ENCODE data around the gene RAD51B.

The RAD51B gene

DNA sequence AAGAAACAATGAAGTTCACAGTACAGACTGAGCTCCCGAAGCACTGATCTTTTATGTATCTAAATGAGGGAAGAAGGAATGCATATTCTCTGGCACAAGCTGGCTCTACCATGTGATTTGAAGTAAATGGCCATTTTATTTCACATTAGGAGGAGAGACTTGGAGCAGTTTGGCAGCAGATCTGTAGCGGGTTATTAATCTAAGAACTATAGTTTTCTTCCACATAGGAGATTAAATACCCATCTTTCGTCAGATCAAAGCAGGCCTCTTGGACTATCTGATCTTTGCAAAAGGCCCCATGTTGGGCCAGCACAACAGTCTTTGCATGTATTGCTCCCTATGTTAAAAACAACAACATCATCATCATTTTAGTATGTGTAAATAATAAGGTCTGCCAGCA, 495.5 kb downstream of the RAD51B start:
- DNase-seq: no peak

DNA sequence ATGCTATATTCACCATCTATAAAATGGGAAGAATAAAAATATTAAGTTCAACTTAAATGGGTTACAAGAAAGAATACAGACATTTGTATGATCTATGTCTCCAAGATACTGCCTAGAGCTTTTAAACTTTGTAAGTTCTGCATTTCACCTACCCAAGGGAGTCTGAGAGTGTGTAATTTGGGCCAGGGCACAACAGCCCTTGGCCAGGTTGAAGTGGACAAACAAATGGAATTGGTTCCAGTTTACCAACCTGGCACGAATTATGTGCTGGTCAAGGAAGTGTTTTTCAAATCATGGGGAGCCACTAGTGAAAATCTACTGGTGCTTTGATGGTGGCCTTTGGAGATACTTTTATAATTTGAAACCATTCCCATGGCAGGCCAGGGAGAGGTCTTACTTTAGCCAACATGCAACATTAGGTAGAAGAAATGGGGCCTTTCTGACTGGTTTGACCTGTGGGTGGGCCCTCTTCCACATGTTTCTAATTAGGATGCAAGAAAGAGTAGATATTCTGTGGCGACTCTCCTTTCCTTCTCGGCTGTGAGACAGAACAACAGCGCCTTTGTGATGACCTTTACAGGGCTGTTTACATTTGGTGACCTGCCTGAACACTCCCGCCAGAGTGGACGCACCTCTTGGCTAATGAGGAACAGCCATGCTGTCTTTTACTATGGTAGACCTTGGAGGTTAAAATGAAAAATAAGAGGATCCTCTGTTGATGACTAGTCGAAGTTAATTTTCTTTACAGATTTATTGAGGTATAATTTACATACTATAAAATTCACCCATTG, 496.7 kb downstream of the RAD51B start:
- DNase-seq: no peak

DNA sequence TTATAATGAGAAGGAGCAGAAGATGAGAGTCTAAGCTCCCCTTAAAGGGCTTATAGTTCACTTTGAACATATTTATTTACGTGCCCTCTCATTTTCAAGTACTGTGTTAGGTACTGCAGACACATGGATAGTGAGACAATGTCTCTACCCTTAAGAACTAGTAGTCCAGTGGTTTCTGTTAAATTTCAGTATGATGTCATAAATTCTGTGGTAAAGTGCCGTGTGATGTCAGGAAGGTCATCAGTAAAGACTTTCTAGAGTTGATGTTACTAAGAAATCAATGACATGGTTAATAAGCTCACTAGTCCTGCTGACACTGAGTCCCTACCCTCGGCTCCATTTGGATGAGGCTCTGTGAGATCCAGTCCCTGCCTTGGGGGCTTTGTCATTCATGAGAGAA, 497.7 kb downstream of the RAD51B start:
- DNase-seq: no peak

- DNase-seq: no peak
Observed at GRCh38 chr14:68318828-68319227, 499.2 kb downstream of the RAD51B start.

DNA sequence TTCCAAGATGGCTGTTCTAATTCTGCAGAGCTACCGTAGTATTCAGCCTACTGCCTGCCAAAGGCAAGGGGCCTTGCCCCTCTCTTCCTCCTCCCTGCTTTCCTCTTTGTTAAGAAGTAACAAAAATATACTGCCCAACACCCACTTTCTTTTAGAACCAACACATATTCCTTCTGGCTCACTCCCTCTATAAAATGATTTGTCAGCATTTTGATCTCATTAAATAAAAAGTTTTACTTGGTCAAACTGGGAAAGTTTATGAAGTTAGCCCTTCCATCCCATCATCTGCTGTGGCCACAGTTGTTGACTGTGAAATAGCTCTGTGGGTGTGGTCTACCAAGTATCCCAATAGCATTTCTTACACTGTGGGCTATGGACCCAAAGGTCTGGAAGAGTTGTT, 500.9 kb downstream of the RAD51B start:
- DNase-seq: no peak

- DNase-seq: no peak
Observed at GRCh38 chr14:68322940-68323620, 503.5 kb downstream of the RAD51B start.

GRCh38 chr14:68325267-68325807, 505.8 kb downstream of the RAD51B start:
- no peak for DNase-seq

GRCh38 chr14:68327231-68327630, 507.7 kb downstream of the RAD51B start:
- DNase-seq: no peak

DNA sequence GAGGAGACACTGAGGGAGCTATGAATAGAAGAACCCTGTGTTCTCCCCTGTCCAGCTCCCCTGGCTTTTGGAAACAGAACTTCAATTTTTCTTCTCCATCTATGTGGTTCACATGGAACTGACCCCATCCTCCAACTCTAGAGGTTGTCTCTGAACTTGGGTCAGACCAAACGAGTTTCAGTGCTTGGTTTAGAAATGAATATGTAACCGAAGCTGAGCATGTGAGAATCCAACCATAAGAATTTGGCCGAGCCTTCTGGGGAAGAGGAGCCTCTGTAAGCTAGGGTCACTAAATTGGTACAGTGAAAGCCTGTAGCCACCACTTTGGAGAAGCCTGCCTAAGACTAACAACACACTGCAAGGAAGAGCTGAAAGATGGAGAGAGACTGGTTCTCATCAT, 508.9 kb downstream of the RAD51B start:
- no peak for DNase-seq

GRCh38 chr14:68331426-68331825, 511.8 kb downstream of the RAD51B start:
- DNase-seq: no peak

DNA sequence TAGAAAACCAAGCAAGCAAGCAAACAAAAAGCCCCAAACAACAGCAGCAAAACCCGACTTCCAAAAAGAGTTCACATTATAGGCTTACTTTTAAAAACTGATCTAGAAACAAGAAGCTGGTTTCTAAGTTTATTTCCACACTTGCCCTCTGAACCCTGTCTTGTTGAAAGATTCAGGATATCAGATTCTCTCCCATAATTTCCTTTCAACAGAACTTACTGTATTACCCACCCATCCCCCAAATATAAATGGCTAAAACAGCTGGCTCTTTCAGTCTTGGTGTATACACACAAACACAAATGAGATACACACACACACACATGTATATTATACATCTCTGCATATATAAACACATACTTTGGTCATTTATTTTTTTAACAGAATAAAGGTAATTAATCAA, 512.4 kb downstream of the RAD51B start:
- DNase-seq: no peak

DNA sequence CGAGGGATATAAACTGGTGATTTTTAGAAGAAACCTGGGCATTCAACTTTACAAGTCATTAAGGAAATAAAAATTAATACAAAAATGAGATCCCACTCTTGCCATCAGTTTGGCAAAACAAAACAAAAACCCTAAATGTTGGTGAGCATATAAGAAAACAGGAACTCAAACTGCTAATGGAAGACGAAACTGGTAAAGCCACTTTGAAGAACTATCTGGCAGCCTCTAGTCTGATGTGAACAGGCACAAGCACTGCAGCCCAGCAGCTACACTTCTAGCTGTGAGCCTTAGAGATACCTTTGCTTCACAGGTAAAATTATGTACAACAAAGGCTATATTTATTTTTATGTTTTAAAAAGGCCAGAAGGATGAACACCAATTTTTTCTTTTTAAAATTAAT, 513.7 kb downstream of the RAD51B start:
- DNase-seq: no peak

GRCh38 chr14:68335312-68335711, 515.7 kb downstream of the RAD51B start:
- DNase-seq: no peak

DNA sequence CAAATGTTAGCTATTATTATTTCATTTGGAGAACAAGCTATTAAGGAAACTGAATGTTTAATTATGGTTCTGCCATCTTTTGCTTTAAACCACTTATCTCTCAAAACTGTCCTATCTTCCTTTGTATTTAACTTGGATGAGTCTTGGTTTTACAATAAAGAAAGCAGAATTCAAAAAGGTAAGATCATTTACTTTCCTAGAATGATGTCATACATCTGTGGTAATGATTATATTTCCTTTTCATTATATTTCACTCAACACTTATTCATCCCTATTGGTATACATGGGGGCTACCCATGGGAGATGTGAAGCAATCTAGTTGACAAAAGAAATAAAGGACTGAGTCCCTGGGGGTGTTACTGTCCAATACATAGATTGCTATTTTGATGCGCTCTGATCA, 516.6 kb downstream of the RAD51B start:
- no peak for DNase-seq

DNA sequence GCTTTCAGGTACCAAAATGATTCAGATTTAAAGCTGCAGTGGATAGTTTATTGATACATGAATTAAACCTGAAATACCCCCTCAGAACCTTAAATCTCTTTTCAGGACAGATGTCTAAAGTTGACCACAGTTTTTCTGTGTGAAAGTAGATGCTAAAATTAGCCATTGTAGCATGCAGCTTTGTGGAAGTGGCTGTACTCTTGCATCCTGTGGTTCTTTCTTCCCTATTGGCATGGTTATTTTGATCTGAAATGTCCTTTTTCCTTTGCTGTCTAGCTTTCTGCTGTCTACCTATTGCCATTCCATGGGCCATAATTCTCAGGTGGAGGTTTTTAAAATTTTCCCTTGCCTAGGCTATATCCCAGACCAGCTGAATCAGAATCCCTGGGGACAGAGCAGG, 517.7 kb downstream of the RAD51B start:
- DNase-seq: no peak

GRCh38 chr14:68340262-68340661, 520.7 kb downstream of the RAD51B start:
- DNase-seq: no peak

DNA sequence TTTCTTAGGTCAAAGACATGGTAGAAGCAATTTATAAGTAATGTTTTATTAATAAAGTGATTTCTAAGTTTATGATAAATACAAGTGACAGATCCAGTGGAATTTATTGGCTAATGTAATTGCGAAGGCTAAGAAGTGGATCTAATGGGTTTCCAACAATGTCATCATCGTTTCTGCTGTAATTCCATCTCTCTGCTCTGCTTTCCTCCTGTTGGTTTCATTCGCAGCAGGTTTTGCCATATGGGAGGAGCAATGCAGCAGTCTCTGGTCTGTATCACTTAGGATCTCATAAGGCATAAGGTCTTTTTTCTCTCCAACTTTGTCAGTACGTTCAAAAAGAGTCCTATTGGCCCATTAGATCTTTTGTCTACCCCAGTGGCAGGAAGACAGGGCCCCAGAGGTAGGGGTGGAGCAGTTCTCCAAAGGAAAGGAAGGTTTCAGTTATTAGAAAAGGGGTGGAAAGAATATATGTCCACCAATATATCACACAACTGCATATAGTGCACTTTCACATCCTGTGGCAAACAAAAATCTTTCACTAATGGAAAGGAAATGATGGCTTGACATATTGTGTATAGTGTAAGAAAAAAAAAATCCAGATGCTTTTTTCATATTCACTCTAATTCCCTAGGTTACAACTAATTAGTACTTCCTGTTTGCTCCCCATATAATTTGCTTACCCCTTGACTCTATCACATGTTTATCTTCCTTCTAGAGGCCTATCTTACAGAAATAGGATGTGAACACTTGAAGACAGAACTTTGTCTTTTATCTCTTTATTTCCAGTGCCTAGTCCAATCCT, 522.0 kb downstream of the RAD51B start:
- no peak for DNase-seq

- no peak for DNase-seq
Observed at GRCh38 chr14:68342216-68342763, 522.7 kb downstream of the RAD51B start.

- DNase-seq: no peak
Observed at GRCh38 chr14:68343534-68344118, 524.0 kb downstream of the RAD51B start.

DNA sequence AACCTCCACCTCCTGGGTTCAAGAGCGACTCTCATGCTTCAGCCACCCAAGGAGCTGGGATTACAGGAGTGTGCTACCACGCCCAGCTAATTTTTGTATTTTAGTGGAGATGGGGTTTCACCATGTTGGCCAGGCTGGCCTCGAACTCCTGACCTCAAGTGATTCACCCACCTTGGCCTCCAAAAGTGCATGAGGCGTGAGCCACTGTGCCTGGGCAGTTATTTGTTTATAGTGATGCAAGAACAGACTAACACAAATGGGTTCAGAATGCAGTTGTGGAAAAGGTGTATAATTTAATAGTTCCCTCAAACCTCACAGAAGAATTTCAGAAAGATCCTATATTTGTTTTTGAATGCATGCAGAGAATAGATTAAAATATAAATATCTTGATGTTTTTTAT, 526.2 kb downstream of the RAD51B start:
- DNase-seq: no peak

- no peak for DNase-seq
Observed at GRCh38 chr14:68346556-68347343, 527.2 kb downstream of the RAD51B start.

All from stimulated activated CD4-positive, alpha-beta T cell treated with anti-CD3 and anti-CD28 coated beads, Interleukin-4, amount 100 ng/mL, for 1 hour (primary cell).